ENCODE results near the gene MAPK1.
"Not testable (repeated sequence)": the region's sequence is repeated elsewhere in the genome, so short reads cannot be mapped to it uniquely, and the experiment has no call there.

DNA sequence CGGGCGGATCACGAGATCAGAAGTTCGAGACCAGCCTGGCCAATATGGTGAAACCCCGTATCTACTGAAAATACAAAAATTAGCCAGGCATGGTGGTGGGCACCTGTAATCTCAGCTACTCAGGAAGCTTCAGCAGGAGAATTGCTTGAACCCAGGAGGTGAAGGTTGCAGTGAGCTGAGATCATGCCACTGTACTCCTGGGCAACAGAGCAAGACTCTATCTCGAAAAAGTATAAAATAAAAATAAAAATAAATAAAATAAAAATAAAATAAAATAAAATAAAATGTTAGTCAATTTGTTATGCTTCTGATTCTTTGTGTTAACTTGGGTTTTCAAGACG lies 66.2 kb downstream of the MAPK1 start:
- TF ChIP-seq EZH2phosphoT487 (conservative IDR thresholded peaks at IDR 0.05; ENCODE audit: low read length), result not testable (repeated sequence)
- TF ChIP-seq, protein P1, sequence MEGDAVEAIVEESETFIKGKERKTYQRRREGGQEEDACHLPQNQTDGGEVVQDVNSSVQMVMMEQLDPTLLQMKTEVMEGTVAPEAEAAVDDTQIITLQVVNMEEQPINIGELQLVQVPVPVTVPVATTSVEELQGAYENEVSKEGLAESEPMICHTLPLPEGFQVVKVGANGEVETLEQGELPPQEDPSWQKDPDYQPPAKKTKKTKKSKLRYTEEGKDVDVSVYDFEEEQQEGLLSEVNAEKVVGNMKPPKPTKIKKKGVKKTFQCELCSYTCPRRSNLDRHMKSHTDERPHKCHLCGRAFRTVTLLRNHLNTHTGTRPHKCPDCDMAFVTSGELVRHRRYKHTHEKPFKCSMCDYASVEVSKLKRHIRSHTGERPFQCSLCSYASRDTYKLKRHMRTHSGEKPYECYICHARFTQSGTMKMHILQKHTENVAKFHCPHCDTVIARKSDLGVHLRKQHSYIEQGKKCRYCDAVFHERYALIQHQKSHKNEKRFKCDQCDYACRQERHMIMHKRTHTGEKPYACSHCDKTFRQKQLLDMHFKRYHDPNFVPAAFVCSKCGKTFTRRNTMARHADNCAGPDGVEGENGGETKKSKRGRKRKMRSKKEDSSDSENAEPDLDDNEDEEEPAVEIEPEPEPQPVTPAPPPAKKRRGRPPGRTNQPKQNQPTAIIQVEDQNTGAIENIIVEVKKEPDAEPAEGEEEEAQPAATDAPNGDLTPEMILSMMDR (IDR thresholded peaks at IDR 0.05; ENCODE audit: insufficient read depth, low read length, poor library complexity, severe bottlenecking), result not testable (repeated sequence)
